RWPE2 (cell line): ENCODE data around the gene ADPRH.
"Not testable (repeated sequence)": the region's sequence is repeated elsewhere in the genome, so short reads cannot be mapped to it uniquely, and the experiment has no call there.

Experiments used
- ATAC-seq: fragments of 200-7000 bp; cut with Tn5 transposase; 3 replicates; pipeline ENCODE4 v1.9.1; 2021; ENCODE audit warnings: low read depth
- DNase-seq: peaks from one replicate; pipeline ENCODE4 v3.0.0-alpha.2; 2020; ENCODE audit warnings: low spot score
- H3K27ac ChIP-seq: fragments of 450-650 bp; 2 replicates; pipeline ENCODE4 v1.5.1; 2017; ENCODE audit warnings: mild to moderate bottlenecking; ENCODE audit not compliant: poor library complexity, severe bottlenecking
- H3K27me3 ChIP-seq: fragments of 250-450 bp; sonication (Bioruptor Pico); 2 replicates; pipeline ENCODE4 v1.5.1; 2021; ENCODE audit warnings: mild to moderate bottlenecking, moderate library complexity; ENCODE audit not compliant: insufficient read depth, poor library complexity, severe bottlenecking
- H3K36me3 ChIP-seq: fragments of 250-450 bp; sonication (Bioruptor Pico); 2 replicates; pipeline ENCODE4 v1.5.1; 2020; ENCODE audit warnings: low read depth, mild to moderate bottlenecking, moderate library complexity
- H3K4me1 ChIP-seq: fragments of 250-450 bp; sonication (Bioruptor Pico); 2 replicates; pipeline ENCODE4 v1.5.1; 2021; ENCODE audit warnings: mild to moderate bottlenecking, moderate library complexity; ENCODE audit not compliant: insufficient read depth, poor library complexity, severe bottlenecking
- H3K4me3 ChIP-seq: fragments of 250-450 bp; sonication (Bioruptor Pico); 2 replicates; pipeline ENCODE4 v1.5.1; 2021; ENCODE audit warnings: mild to moderate bottlenecking, moderate library complexity; ENCODE audit not compliant: severe bottlenecking
- H3K9me3 ChIP-seq: fragments of 250-450 bp; sonication (Bioruptor Pico); 2 replicates; pipeline ENCODE4 v1.5.1; 2021; ENCODE audit warnings: mild to moderate bottlenecking, moderate library complexity; ENCODE audit not compliant: severe bottlenecking
- CTCF ChIP-seq: fragments of 450-650 bp; IDR thresholded peaks from one replicate; pipeline ENCODE4 v1.5.1; 2017; ENCODE audit warnings: mild to moderate bottlenecking, moderate library complexity; ENCODE audit not compliant: poor library complexity, severe bottlenecking

The ADPRH gene

GRCh38 chr3:119547227-119547626 is 32.1 kb upstream of the ADPRH start:
- no peak overlapping the region for H3K27ac ChIP-seq
- H3K4me3 ChIP-seq, result no peak overlapping the region
- DNase-seq (no peak), ATAC-seq (no peak)
- TF ChIP-seq CTCF, result no peak
- no peaks in the 10 kb centered on the region for H3K27me3 ChIP-seq
- no peaks in the 10 kb centered on the region for H3K4me1 ChIP-seq
- H3K9me3 ChIP-seq, result no peaks in the 10 kb centered on the region
- no peaks in the 10 kb centered on the region for H3K36me3 ChIP-seq

- TF ChIP-seq CTCF, result no peak
- Histone ChIP-seq H3K36me3 (no peaks in the 10 kb centered on the region), H3K4me3 (no peak overlapping the region), H3K27ac (no peak overlapping the region), H3K9me3 (no peaks in the 10 kb centered on the region), H3K4me1 (no peaks in the 10 kb centered on the region), H3K27me3 (no peaks in the 10 kb centered on the region)
- no peak for ATAC-seq
- DNase-seq, result no peak
Measured at GRCh38 chr3:119548341-119548740, 31.0 kb upstream of the ADPRH start.

- Histone ChIP-seq H3K36me3 (no peaks in the 10 kb centered on the region), H3K4me1 (no peaks in the 10 kb centered on the region), H3K4me3 (no peak overlapping the region), H3K9me3 (no peaks in the 10 kb centered on the region), H3K27ac (no peak overlapping the region), H3K27me3 (no peaks in the 10 kb centered on the region)
- ATAC-seq (no peak), DNase-seq (no peak)
- no peak for TF ChIP-seq CTCF
Measured at GRCh38 chr3:119550192-119550910, 28.9 kb upstream of the ADPRH start.

GRCh38 chr3:119551598-119551997 is 27.7 kb upstream of the ADPRH start:
- DNase-seq, result no peak
- no peaks in the 10 kb centered on the region for H3K9me3 ChIP-seq
- no peak for ATAC-seq
- no peaks in the 10 kb centered on the region for H3K27me3 ChIP-seq
- no peak overlapping the region for H3K4me3 ChIP-seq
- no peak for TF ChIP-seq CTCF
- H3K4me1 ChIP-seq, result no peaks in the 10 kb centered on the region
- H3K27ac ChIP-seq, result no peak overlapping the region
- no peaks in the 10 kb centered on the region for H3K36me3 ChIP-seq

GRCh38 chr3:119552928-119553327 is 26.4 kb upstream of the ADPRH start:
- not testable (repeated sequence) for ATAC-seq, H3K4me1 ChIP-seq, H3K36me3 ChIP-seq, H3K9me3 ChIP-seq, DNase-seq, H3K27ac ChIP-seq, H3K27me3 ChIP-seq, H3K4me3 ChIP-seq
